GM10248 (cell line): ENCODE data around the gene APOBEC3B.
"Not testable (repeated sequence)": the region's sequence is repeated elsewhere in the genome, so short reads cannot be mapped to it uniquely, and the experiment has no call there.

Experiments
- CTCF ChIA-PET: fragments of 300-600 bp; sonication (Branson Sonifier 250); formaldehyde crosslinking; extraction: SDS; loops from one replicate; lab custom pipeline; 2021; ENCODE audit warnings: antibody characterized with exemption; lab: Yijun Ruan, JAX
- POLR2A ChIA-PET: fragments of 350-650 bp; sonication (Branson Sonifier 250); formaldehyde crosslinking; extraction: SDS; loops from one replicate; lab custom pipeline; 2020; ENCODE audit warnings: antibody characterized with exemption; lab: Yijun Ruan, JAX
- DNase-seq: peaks from one replicate; pipeline ENCODE4 v3.0.0; 2012; ENCODE audit errors: extremely low spot score
- TF ChIP-seq, protein P1 (sequence below): IDR thresholded peaks from 2 replicates; pipeline ENCODE4 v1.5.1; 2012; ENCODE audit warnings: mild to moderate bottlenecking, low read depth; ENCODE audit errors: extremely low read depth, missing control alignments, control extremely low read depth

The APOBEC3B gene

DNA sequence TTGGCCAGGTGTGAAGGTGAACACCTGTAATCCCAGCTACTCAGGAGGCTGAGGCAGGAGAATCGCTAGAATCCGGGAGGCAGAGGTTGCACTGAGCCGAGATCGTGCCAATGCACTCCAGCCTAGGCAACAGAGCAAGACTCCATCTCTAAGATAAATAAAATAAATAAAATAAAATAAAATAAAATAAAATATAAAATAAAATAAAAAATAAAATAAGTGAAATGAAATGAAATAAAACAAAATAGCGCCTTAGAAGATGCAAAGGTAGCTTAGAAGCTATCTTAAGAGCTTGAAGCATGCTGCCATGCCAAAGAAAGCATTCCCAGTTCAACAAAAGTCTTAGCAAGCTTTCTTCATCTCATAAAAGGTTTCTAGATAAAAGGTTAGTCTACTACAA lies 25.0 kb downstream of the APOBEC3B start:
- DNase-seq = no peak
- CTCF ChIA-PET = interaction anchor here (0.8 to 9.2 kb wide), 9 partner anchors 12 to 238 kb away, joined by 3 to 90 read pairs (median 3); no protein-coding TSS in a partner anchor
- TF ChIP-seq, protein P1, sequence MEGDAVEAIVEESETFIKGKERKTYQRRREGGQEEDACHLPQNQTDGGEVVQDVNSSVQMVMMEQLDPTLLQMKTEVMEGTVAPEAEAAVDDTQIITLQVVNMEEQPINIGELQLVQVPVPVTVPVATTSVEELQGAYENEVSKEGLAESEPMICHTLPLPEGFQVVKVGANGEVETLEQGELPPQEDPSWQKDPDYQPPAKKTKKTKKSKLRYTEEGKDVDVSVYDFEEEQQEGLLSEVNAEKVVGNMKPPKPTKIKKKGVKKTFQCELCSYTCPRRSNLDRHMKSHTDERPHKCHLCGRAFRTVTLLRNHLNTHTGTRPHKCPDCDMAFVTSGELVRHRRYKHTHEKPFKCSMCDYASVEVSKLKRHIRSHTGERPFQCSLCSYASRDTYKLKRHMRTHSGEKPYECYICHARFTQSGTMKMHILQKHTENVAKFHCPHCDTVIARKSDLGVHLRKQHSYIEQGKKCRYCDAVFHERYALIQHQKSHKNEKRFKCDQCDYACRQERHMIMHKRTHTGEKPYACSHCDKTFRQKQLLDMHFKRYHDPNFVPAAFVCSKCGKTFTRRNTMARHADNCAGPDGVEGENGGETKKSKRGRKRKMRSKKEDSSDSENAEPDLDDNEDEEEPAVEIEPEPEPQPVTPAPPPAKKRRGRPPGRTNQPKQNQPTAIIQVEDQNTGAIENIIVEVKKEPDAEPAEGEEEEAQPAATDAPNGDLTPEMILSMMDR = no peak
- POLR2A ChIA-PET = no interaction called here

DNA sequence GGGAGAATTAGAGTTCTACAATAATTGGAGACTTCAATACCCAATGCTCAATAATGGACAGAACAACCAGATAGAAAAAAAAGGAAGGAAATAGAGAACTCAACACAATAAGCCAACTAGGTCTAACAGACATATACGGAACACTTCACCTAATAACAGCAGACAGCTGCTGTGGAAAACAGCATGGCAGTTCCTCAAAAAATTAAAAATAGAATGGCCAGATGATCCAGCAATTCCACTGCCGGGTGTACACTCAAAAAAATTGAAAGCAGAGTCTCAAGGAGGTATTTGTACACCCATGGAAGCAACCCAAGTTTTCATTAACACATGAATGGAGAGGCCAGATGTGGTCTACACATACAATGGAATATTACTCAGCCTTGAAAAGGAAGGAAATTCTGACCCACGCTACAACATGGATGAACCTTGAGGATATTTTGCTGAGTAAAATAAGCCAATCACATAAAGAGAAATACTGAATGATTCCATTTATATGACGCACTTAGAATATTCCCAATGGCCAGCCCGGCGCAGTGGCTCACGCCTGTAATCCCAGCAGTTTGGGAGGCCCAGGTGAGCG lies 26.2 kb downstream of the APOBEC3B start:
- CTCF ChIA-PET = interaction anchor here (1.4 to 9.2 kb wide), 2 partner anchors 139 to 175 kb away, joined by 3 to 90 read pairs; no protein-coding TSS in a partner anchor
- DNase-seq = not testable (repeated sequence)
- POLR2A ChIA-PET = interaction anchor here (0.7 kb wide), 1 partner anchor 25 kb away, joined by 3 read pairs; no protein-coding TSS in a partner anchor

DNA sequence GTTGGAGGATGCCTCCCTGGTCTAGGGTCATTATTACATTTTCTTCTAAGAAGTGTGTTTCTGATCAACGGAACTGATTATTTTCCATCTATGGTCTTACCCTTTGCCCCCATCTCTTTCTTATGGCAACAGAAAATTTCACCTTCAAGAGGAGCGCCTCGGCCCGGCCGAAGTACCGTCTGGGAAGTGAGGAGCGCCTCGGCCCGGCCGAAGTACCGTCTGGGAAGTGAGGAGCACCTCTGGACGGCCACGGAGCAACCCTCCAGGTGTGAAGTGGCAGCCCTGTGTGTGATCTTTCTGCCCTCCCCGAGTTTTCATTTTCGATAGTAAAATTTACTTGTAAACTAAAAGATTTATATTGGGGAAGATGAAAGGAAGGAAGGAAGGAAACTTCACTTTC lies 28.8 kb downstream of the APOBEC3B start:
- no peak for DNase-seq
- ChIA-PET CTCF (interaction anchor here (1.8 kb wide), 1 partner anchor 141 kb away, joined by 4 read pairs; no protein-coding TSS in a partner anchor), POLR2A (no interaction called here)
- TF ChIP-seq, protein P1 = no peak

DNA sequence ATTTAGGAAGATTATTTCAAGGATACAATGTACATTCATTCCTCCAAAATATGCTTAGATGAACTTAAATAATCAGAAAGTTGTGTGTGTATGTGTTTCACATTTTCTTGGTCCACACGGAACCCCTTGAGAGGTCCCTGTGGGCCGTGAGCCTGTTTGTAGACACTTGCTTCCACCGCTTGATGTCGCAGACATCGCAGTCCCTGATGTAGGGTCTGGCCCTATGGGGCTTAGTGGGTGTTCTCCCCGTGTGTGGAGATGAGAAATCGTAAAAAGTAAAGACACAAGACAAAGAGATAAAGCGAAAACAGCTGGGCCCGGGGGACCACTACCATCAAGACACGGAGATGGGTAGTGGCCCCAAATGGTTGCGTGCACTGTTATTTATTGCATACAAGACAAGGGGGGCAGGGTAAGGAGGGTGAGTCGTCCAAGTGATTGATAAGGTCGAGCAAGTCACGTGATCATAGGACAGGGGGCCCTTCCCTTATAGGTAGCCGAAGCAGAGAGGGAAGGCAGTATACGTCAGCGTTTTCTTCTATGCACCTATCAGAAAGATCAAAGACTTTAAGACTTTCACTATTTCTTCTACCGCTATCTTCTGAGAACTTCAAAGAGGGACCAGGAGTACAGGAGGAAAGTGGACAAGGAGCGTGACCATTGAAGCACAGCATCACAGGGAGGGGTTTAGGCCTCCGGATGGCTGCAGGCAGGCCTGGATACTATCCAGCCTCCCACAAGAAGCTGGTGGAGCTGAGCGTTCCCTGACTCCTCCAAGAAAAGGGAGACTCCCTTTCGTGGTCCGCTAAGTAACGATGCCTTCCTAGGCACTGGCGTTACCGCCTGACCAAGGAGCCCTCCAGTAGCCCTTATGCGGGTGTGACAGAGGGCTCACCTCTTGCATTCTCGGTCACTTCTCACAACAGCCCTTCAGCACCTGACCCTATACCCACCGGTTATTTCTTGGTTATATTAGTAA lies 30.7 kb downstream of the APOBEC3B start:
- CTCF ChIA-PET = interaction anchor here (1.1 to 4.7 kb wide), 3 partner anchors 10 to 136 kb away, joined by 3 to 15 read pairs (median 4); no protein-coding TSS in a partner anchor
- no peak for DNase-seq
- TF ChIP-seq, protein P1 = no peak
- POLR2A ChIA-PET = no interaction called here

DNA sequence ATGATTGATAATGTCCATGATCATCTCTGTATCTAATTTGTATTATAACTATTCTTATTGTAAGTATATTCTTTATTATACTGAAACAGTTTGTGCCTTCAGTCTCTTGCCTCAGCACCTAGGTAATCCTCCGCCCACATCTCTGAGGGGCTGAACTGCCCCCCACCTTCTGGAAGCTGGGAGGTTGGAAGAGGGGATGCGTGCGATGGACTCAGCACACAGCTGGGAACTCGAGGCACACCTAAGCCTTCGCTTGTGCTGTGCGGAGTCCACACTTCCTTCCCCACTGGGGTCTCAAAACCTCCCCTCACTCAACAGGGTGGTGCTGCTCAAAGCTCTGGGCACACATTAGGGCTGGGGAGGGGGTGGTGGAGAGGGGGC lies 31.4 kb downstream of the APOBEC3B start:
- POLR2A ChIA-PET, DNase-seq: not testable (repeated sequence)
- CTCF ChIA-PET = interaction anchor here (1.1 to 4.7 kb wide), 3 partner anchors 10 to 135 kb away, joined by 3 to 15 read pairs (median 4); no protein-coding TSS in a partner anchor

DNA sequence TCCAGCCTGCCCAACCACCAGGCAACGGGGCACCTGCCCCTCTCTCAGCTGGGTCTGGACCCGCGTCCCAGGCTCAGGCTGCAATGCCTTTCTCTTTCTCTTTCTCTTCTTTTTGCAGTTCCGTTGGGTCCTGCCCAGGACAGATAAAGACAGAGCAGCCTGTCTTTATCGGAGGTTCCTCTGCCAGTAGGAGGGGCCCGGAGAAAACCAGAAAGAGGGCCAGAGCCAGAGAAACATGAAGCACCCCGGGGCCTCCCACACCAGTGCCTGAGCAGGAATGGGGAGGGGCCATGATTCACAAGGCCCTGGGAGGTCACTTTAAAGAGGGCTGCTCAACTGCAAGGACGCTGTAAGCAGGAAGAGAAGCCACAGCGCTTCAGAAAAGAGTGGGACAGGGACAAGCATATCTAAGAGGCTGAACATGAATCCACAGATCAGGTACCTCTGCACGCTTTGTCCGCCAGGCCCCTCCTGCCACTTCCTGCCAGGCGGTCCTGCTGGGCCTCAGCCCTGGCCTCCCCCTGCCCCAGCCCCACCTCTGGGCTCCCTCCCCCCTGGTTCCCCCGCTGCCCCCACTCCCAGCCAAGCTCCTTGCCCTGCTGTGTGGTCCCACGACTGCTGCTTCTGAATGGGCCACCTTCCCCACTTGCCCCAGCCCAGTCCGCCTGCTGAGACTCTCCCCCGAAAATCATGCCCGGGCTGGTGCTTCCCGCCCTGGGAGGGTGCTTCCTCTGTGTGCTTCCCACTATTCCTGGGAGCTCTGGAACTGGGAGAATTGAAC lies 32.0 kb downstream of the APOBEC3B start, which contains the start of gene APOBEC3C:
APOBEC3C (plus strand) TSS at position 316 of the 781 bp plus-strand sequence; CDS start at position 422, 106 bp downstream.
- CTCF ChIA-PET = interaction anchor here (1.1 to 4.7 kb wide), 4 partner anchors 11 to 135 kb away, joined by 3 to 15 read pairs (median 4); no protein-coding TSS in a partner anchor
- peak; percentile 88 for DNase-seq
- TF ChIP-seq, protein P1 = peak; percentile 44
- POLR2A ChIA-PET = interaction anchor here (0.6 kb wide), 1 partner anchor 136 kb away, joined by 3 read pairs; no protein-coding TSS in a partner anchor

DNA sequence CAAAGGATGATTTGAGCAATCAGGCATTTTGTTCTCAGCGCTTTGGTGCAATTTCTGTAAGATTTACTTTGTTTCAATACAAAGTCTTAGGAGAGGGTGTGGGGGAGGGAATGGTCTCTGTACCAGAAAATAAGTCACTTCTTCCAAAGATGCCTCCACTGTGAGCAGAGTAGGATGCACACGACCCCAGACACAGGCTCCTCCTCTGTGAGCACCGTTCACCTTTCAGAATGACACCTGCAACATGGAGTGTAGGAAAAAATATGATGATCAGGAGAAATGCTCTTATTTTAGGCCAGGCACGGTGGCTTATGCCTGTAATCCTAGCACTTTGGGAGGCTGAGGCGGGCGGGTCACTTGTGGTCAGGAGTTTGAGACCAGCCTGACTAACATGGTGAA lies 32.6 kb downstream of the APOBEC3B start:
- DNase-seq = not testable (repeated sequence)
- POLR2A ChIA-PET = interaction anchor here (0.6 kb wide), 1 partner anchor 137 kb away, joined by 3 read pairs; no protein-coding TSS in a partner anchor
- CTCF ChIA-PET = interaction anchor here (1.1 to 4.7 kb wide), 2 partner anchors 12 to 50 kb away, joined by 3 to 15 read pairs; no protein-coding TSS in a partner anchor
